Ishikawa (cell line): ENCODE results near the gene ATRN.

Source experiments
- CEBPB ChIP-seq: IDR thresholded peaks from 2 replicates; pipeline ENCODE4 v1.6.1; 2012
- CREB1 ChIP-seq: IDR thresholded peaks from 2 replicates; pipeline ENCODE4 v1.6.1; 2012; ENCODE audit warnings: low read depth
- EGR1 ChIP-seq: IDR thresholded peaks from 2 replicates; pipeline ENCODE4 v1.6.1; 2012
- EP300 ChIP-seq: IDR thresholded peaks from 2 replicates; pipeline ENCODE4 v1.6.1; 2012; ENCODE audit warnings: borderline replicate concordance
- FOXM1 ChIP-seq: IDR thresholded peaks from 2 replicates; pipeline ENCODE4 v1.6.1; 2012; ENCODE audit warnings: low read depth, borderline replicate concordance
- NFIC ChIP-seq: IDR thresholded peaks from 2 replicates; pipeline ENCODE4 v1.6.1; 2012
- RAD21 ChIP-seq: IDR thresholded peaks from 2 replicates; pipeline ENCODE4 v1.6.1; 2012; ENCODE audit warnings: low read depth
- TAF1 ChIP-seq: IDR thresholded peaks from 2 replicates; pipeline ENCODE4 v1.6.1; 2012; ENCODE audit warnings: low read depth, mild to moderate bottlenecking
- TCF12 ChIP-seq: IDR thresholded peaks from 2 replicates; pipeline ENCODE4 v1.6.1; 2012; ENCODE audit warnings: low read depth
- TEAD4 ChIP-seq: IDR thresholded peaks from 2 replicates; pipeline ENCODE4 v1.6.1; 2012
- YY1 ChIP-seq: IDR thresholded peaks from 2 replicates; pipeline ENCODE4 v1.6.1; 2012; ENCODE audit warnings: low read depth
- ZBTB7A ChIP-seq: IDR thresholded peaks from 2 replicates; pipeline ENCODE4 v1.6.1; 2012; ENCODE audit warnings: low read depth
- TF ChIP-seq, protein P1 (sequence below): IDR thresholded peaks from 2 replicates; pipeline ENCODE4 v1.6.1; 2012; ENCODE audit warnings: low read depth, mild to moderate bottlenecking
- TF ChIP-seq, protein P2 (sequence below): IDR thresholded peaks from 2 replicates; pipeline ENCODE4 v1.6.1; 2012
- TF ChIP-seq, protein P3 (sequence below): IDR thresholded peaks from 2 replicates; pipeline ENCODE4 v1.6.1; 2012

Gene ATRN

DNA sequence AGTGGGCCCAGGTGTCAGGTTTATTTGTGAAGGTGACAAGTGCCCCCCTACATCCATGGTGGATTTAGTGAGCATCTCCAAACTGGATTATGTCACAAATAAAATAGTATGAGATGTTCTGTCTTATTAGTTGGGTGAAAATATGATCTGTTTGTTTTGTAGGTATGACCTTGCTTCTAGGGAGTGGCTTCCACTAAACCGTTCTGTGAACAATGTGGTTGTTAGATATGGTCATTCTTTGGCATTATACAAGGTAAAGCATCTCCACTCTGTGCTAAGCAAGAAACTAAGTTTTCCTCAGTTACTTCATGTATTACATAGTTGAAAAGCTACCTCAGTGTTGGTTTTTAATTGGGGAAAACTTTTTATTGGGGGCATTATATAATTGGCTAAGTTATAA lies 88.4 kb downstream of the ATRN start:
- TF ChIP-seq TCF12 (no peak), RAD21 (no peak), FOXM1 (no peak), TEAD4 (no peak), YY1 (no peak), NFIC (no peak), TAF1 (no peak), CREB1 (no peak), EP300 (no peak), EGR1 (no peak), CEBPB (no peak), ZBTB7A (no peak)
- TF ChIP-seq, protein P1, sequence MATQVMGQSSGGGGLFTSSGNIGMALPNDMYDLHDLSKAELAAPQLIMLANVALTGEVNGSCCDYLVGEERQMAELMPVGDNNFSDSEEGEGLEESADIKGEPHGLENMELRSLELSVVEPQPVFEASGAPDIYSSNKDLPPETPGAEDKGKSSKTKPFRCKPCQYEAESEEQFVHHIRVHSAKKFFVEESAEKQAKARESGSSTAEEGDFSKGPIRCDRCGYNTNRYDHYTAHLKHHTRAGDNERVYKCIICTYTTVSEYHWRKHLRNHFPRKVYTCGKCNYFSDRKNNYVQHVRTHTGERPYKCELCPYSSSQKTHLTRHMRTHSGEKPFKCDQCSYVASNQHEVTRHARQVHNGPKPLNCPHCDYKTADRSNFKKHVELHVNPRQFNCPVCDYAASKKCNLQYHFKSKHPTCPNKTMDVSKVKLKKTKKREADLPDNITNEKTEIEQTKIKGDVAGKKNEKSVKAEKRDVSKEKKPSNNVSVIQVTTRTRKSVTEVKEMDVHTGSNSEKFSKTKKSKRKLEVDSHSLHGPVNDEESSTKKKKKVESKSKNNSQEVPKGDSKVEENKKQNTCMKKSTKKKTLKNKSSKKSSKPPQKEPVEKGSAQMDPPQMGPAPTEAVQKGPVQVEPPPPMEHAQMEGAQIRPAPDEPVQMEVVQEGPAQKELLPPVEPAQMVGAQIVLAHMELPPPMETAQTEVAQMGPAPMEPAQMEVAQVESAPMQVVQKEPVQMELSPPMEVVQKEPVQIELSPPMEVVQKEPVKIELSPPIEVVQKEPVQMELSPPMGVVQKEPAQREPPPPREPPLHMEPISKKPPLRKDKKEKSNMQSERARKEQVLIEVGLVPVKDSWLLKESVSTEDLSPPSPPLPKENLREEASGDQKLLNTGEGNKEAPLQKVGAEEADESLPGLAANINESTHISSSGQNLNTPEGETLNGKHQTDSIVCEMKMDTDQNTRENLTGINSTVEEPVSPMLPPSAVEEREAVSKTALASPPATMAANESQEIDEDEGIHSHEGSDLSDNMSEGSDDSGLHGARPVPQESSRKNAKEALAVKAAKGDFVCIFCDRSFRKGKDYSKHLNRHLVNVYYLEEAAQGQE = no peak
- TF ChIP-seq, protein P2, sequence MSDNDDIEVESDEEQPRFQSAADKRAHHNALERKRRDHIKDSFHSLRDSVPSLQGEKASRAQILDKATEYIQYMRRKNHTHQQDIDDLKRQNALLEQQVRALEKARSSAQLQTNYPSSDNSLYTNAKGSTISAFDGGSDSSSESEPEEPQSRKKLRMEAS = no peak
- TF ChIP-seq, protein P3, sequence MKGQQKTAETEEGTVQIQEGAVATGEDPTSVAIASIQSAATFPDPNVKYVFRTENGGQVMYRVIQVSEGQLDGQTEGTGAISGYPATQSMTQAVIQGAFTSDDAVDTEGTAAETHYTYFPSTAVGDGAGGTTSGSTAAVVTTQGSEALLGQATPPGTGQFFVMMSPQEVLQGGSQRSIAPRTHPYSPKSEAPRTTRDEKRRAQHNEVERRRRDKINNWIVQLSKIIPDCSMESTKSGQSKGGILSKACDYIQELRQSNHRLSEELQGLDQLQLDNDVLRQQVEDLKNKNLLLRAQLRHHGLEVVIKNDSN = no peak

DNA sequence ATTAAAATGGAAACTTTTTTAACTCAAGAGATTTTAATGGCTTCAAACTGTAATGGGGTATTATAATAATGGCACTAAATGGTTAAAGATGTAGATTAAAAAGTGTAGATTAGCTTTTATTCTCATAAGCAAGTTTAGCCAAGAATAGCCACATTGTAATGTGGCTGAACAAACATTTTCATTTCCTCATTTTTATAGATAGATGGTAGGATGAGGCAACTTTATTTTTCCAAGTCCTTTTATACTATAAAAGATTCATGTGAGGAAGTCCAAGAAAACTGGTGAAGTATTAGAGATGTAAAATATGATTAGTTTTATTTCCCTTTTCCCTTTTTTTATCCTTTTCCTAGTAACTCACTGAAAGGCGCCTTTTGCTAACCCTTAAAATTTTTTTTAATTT lies 88.8 kb downstream of the ATRN start:
- TF ChIP-seq CREB1 = no peak

DNA sequence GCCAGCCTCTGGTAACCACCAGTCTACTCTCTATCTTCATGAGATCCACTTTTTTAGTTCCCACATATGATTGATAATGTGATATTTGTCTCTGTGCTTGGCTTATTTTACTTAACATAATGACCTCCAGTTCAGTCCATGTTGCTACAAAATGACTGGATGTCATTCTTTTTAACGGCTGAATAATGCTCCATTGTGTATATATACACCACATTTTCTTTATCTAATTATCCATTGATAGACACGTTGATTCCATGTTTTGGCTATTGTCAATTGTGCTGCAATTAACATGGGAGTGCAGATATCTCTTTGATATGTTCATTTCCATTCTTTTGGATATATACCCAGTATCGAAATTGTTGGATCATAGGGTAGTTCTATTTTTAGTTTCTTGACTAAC lies 89.3 kb downstream of the ATRN start:
- TF ChIP-seq YY1 = no peak
- no peak for TF ChIP-seq TEAD4
- TF ChIP-seq RAD21 = no peak
- TF ChIP-seq, protein P2 = no peak
- TF ChIP-seq, protein P3 = no peak
- TF ChIP-seq NFIC = no peak
- no peak for TF ChIP-seq TCF12
- TF ChIP-seq FOXM1 = no peak
- TF ChIP-seq TAF1 = no peak
- no peak for TF ChIP-seq CREB1
- no peak for TF ChIP-seq EP300
- no peak for TF ChIP-seq CEBPB
- no peak for TF ChIP-seq ZBTB7A
- TF ChIP-seq EGR1 = no peak
- TF ChIP-seq, protein P1 = no peak

DNA sequence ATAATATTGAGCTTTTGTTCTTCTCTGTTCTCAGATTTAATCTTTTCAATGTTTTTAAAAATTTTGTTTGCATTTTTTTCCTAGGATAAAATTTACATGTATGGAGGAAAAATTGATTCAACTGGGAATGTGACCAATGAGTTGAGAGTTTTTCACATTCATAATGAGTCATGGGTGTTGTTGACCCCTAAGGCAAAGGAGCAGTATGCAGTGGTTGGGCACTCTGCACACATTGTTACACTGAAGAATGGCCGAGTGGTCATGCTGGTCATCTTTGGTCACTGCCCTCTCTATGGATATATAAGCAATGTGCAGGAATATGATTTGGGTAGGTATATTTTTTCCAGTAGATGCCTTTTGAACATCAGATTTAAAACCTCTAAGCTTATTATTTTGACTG lies 89.8 kb downstream of the ATRN start:
- TF ChIP-seq NFIC (no peak), RAD21 (no peak), EP300 (no peak), CEBPB (no peak), TCF12 (no peak), TEAD4 (no peak), ZBTB7A (no peak), TAF1 (no peak), CREB1 (no peak), YY1 (no peak), EGR1 (no peak), FOXM1 (no peak)
- TF ChIP-seq, protein P3 = no peak
- TF ChIP-seq, protein P2 = no peak
- TF ChIP-seq, protein P1 = no peak
